IMR-90 (cell line): Measurements from ENCODE around the gene RGS17. TPM values are rescaled to one million over a fixed set of nuclear protein-coding genes. Genes with fewer than 3 reads are reported as not detected.
A peak's percentile ranks its signal among the peaks of the same experiment; 100 is the strongest.

Experiments used
- ATAC-seq: fragments of 200-7000 bp; cut with Tn5 transposase; 2 replicates; pipeline ENCODE4 v1.9.1; 2020; ENCODE audit warnings: low read depth, mild to moderate bottlenecking, moderate library complexity
- BruUV-seq: library from RNA; stranded (reverse); fragments of 400-500 nt; replicated peaks from 2 replicates; lab custom pipeline; 2021; lab: Mats Ljungman, UMichigan
- CTCF ChIA-PET: fragments of 300-600 bp; formaldehyde crosslinking; extraction: SDS; loops from one replicate; lab custom pipeline; 2021; ENCODE audit warnings: antibody characterized with exemption; lab: Yijun Ruan, JAX
- POLR2A ChIA-PET: fragments of 300-600 bp; sonication (Branson Sonifier 250); formaldehyde crosslinking; loops from one replicate; lab custom pipeline; 2022; ENCODE audit warnings: antibody characterized with exemption; ENCODE audit not compliant: unreplicated experiment; lab: Charles Lee
- DNase-seq: peaks from one replicate; pipeline ENCODE4 v3.0.0; 2013
- H2AFZ ChIP-seq: replicated peaks from 2 replicates; pipeline ENCODE3; 2013; ENCODE audit warnings: low read length, mild to moderate bottlenecking; ENCODE audit not compliant: poor library complexity
- H2AK5ac ChIP-seq: 2 replicates; pipeline ENCODE4 v1.6.1; 2013; ENCODE audit warnings: low read depth, low read length, inconsistent platforms
- H2AK9ac ChIP-seq: replicated peaks from 2 replicates; pipeline ENCODE3; 2013; ENCODE audit warnings: mild to moderate bottlenecking, low read depth, low read length, moderate library complexity; ENCODE audit not compliant: poor library complexity
- H2BK120ac ChIP-seq: 2 replicates; pipeline ENCODE4 v1.6.1; 2013; ENCODE audit warnings: low read depth, low read length, inconsistent platforms
- H2BK15ac ChIP-seq: 3 replicates; pipeline ENCODE4 v1.6.1; 2013; ENCODE audit warnings: low read depth, low read length, inconsistent platforms
- H2BK20ac ChIP-seq: 2 replicates; pipeline ENCODE4 v1.6.1; 2013; ENCODE audit warnings: low read depth, mild to moderate bottlenecking, inconsistent platforms, low read length, moderate library complexity
- H2BK5ac ChIP-seq: 2 replicates; pipeline ENCODE4 v1.6.1; 2013; ENCODE audit warnings: mild to moderate bottlenecking, low read depth, low read length, inconsistent platforms; ENCODE audit not compliant: poor library complexity, severe bottlenecking
- H3K14ac ChIP-seq: replicated peaks from 2 replicates; pipeline ENCODE4 v1.6.1; 2013; ENCODE audit warnings: low read depth, low read length, inconsistent platforms
- H3K18ac ChIP-seq: 2 replicates; pipeline ENCODE4 v1.6.1; 2013; ENCODE audit warnings: low read depth, low read length, control low read depth
- H3K23ac ChIP-seq: 2 replicates; pipeline ENCODE4 v1.6.1; 2013; ENCODE audit warnings: low read depth, low read length, inconsistent platforms
- H3K27ac ChIP-seq: 2 replicates; pipeline ENCODE4 v1.5.1; 2013; ENCODE audit warnings: mild to moderate bottlenecking, control low read depth, low read length; ENCODE audit not compliant: insufficient read depth
- H3K27me3 ChIP-seq: 2 replicates; pipeline ENCODE4 v1.6.1; 2013; ENCODE audit warnings: low read length; ENCODE audit not compliant: control insufficient read depth, insufficient read depth
- H3K36me3 ChIP-seq: 2 replicates; pipeline ENCODE4 v1.6.1; 2013; ENCODE audit warnings: low read length, mixed read lengths; ENCODE audit not compliant: control insufficient read depth, insufficient read depth
- H3K4ac ChIP-seq: 2 replicates; pipeline ENCODE4 v1.6.1; 2013; ENCODE audit warnings: low read depth, low read length, inconsistent platforms
- H3K4me1 ChIP-seq: 2 replicates; pipeline ENCODE4 v1.6.1; 2013; ENCODE audit warnings: low read length, mixed read lengths; ENCODE audit not compliant: control insufficient read depth, insufficient read depth
- H3K4me2 ChIP-seq: 2 replicates; pipeline ENCODE4 v1.6.1; 2013; ENCODE audit warnings: low read depth, mild to moderate bottlenecking, control low read depth, low read length, moderate library complexity
- H3K4me3 ChIP-seq: 2 replicates; pipeline ENCODE4 v1.5.1; 2013; ENCODE audit warnings: low read depth, mild to moderate bottlenecking, control low read depth, low read length, moderate library complexity; ENCODE audit not compliant: insufficient read depth
- H3K56ac ChIP-seq: 2 replicates; pipeline ENCODE4 v1.6.1; 2013; ENCODE audit warnings: low read length, inconsistent platforms; ENCODE audit not compliant: insufficient read depth; ENCODE audit errors: extremely low read depth
- H3K79me1 ChIP-seq, 2 experiments: 2 replicates each; pipeline ENCODE4 v1.6.1; 2013; ENCODE audit warnings: low read length in 2 of 2, inconsistent platforms in 1 of 2, low read depth in 1 of 2
- H3K9ac ChIP-seq: 2 replicates; pipeline ENCODE4 v1.6.1; 2013; ENCODE audit warnings: low read depth, low read length, control low read depth
- H3K9me1 ChIP-seq: 2 replicates; pipeline ENCODE4 v1.6.1; 2013; ENCODE audit warnings: low read length, inconsistent platforms; ENCODE audit not compliant: insufficient read depth
- H3K9me3 ChIP-seq: 2 replicates; pipeline ENCODE4 v1.6.1; 2013; ENCODE audit warnings: low read length; ENCODE audit not compliant: control insufficient read depth, insufficient read depth
- H4K20me1 ChIP-seq: 2 replicates; pipeline ENCODE4 v1.6.1; 2013; ENCODE audit warnings: low read length, inconsistent platforms; ENCODE audit not compliant: insufficient read depth
- H4K5ac ChIP-seq: 2 replicates; pipeline ENCODE4 v1.6.1; 2013; ENCODE audit warnings: mild to moderate bottlenecking, low read depth, low read length, control low read depth
- H4K8ac ChIP-seq, 2 experiments: 2 replicates each; pipeline ENCODE4 v1.6.1; 2013; ENCODE audit warnings: low read depth in 2 of 2, low read length in 2 of 2, control low read depth in 1 of 2, inconsistent platforms in 1 of 2
- H4K91ac ChIP-seq: 2 replicates; pipeline ENCODE4 v1.6.1; 2013; ENCODE audit warnings: low read depth, low read length, inconsistent platforms; ENCODE audit not compliant: insufficient read depth
- BHLHE40 ChIP-seq: fragments of 150-350 bp; IDR thresholded peaks from 2 replicates; pipeline ENCODE4 v1.6.1; 2016; ENCODE audit warnings: mild to moderate bottlenecking, low read depth, low read length
- CEBPB ChIP-seq: IDR thresholded peaks from 2 replicates; pipeline ENCODE4 v1.6.1; 2012; ENCODE audit warnings: low read depth, low read length, improper control_type of control experiment
- CHD1 ChIP-seq: IDR thresholded peaks from 2 replicates; pipeline ENCODE4 v1.6.1; 2012; ENCODE audit warnings: low read depth, low read length, improper control_type of control experiment
- ELK1 ChIP-seq: fragments of 150-350 bp; IDR thresholded peaks from 2 replicates; pipeline ENCODE4 v1.6.1; 2016; ENCODE audit warnings: low read depth, mild to moderate bottlenecking, low read length, moderate library complexity, borderline replicate concordance
- FOS ChIP-seq: fragments of 150-350 bp; IDR thresholded peaks from 2 replicates; pipeline ENCODE4 v1.6.1; 2016; ENCODE audit warnings: low read depth, low read length
- MAFK ChIP-seq: IDR thresholded peaks from 2 replicates; pipeline ENCODE4 v1.6.1; 2012; ENCODE audit warnings: low read depth, low read length, improper control_type of control experiment
- MAZ ChIP-seq: IDR thresholded peaks from 2 replicates; pipeline ENCODE4 v1.6.1; 2012; ENCODE audit warnings: low read depth, mild to moderate bottlenecking, low read length, improper control_type of control experiment, moderate library complexity, borderline replicate concordance
- MXI1 ChIP-seq: IDR thresholded peaks from 2 replicates; pipeline ENCODE4 v1.6.1; 2012; ENCODE audit warnings: low read depth, mild to moderate bottlenecking, low read length, moderate library complexity, borderline replicate concordance
- NFE2L2 ChIP-seq: fragments of 150-350 bp; IDR thresholded peaks from 2 replicates; pipeline ENCODE4 v1.6.1; 2016; ENCODE audit warnings: low read depth, mild to moderate bottlenecking, low read length
- POLR2A ChIP-seq: IDR thresholded peaks from 2 replicates; pipeline ENCODE4 v1.6.1; 2012; ENCODE audit warnings: mild to moderate bottlenecking, low read depth, low read length
- RAD21 ChIP-seq: IDR thresholded peaks from 2 replicates; pipeline ENCODE4 v1.6.1; 2012; ENCODE audit warnings: low read length, improper control_type of control experiment
- RCOR1 ChIP-seq: IDR thresholded peaks from 2 replicates; pipeline ENCODE4 v1.6.1; 2012; ENCODE audit warnings: mild to moderate bottlenecking, low read length, improper control_type of control experiment; ENCODE audit not compliant: insufficient replicate concordance
- RFX5 ChIP-seq: IDR thresholded peaks from 2 replicates; pipeline ENCODE4 v1.8.0; 2012; ENCODE audit warnings: low read depth, mild to moderate bottlenecking, low read length, moderate library complexity
- SMC3 ChIP-seq: fragments of 150-350 bp; IDR thresholded peaks from 2 replicates; pipeline ENCODE4 v1.6.1; 2016; ENCODE audit warnings: low read depth, mild to moderate bottlenecking, antibody characterized with exemption, low read length, moderate library complexity
- USF2 ChIP-seq: fragments of 150-350 bp; IDR thresholded peaks from 2 replicates; pipeline ENCODE4 v1.6.1; 2017; ENCODE audit warnings: mild to moderate bottlenecking, antibody characterized with exemption, low read length, low read depth
- WGBS, 2 experiments: methylation state at CpG; one replicate each; pipeline versions ENCODE4 v1.1.5 to v1.1.7; 2013; ENCODE audit warnings: missing lambda C conversion rate in 2 of 2; ENCODE audit not compliant: insufficient read length in 1 of 2; ENCODE audit errors: extremely low coverage in 2 of 2; 5-methylcytosine and 5-hydroxymethylcytosine counted together
- dilution Hi-C: fragments of 300-500 bp; cut with HindIII; formaldehyde crosslinking; loops from one replicate; pipeline ENCODE4 v1.14.3; 2018; ENCODE audit warnings: low sequenced_read_pairs; ENCODE audit not compliant: unreplicated experiment
- in situ Hi-C: fragments of 300-500 bp; cut with MboI; formaldehyde crosslinking; loops from 3 replicates; pipeline ENCODE4 v1.14.3; 2019; ENCODE audit warnings: low sequenced_read_pairs, inconsistent platforms, mixed read lengths
- intact Hi-C: fragments of 100-400 bp; cut with micrococcal nuclease; formaldehyde crosslinking; loops from 2 replicates; pipeline ENCODE4 v1.10.0; 2022
- polyA plus RNA-seq, 3 experiments: library from polyadenylated mRNA; depleted of rRNA; stranded (reverse); fragments of >200 nt; gene quantifications; 2 replicates each; pipeline ENCODE4 v1.2.3, GENCODE V29; 2012; ENCODE audit warnings: low replicate concordance in 1 of 3
- total RNA-seq: library from RNA; depleted of rRNA; stranded (reverse); fragments of >200 nt; gene quantifications from 2 replicates; pipeline ENCODE4 v1.2.3, GENCODE V29; 2012
- TF ChIP-seq, protein P1 (sequence below): conservative IDR thresholded peaks from 2 replicates; pipeline ENCODE4 v1.5.1; 2012; ENCODE audit warnings: mild to moderate bottlenecking, low read depth, low read length, improper control_type of control experiment

RGS17 gene
- total and polyA plus RNA-seq, 2 of the 4 experiments (the other 2 are of a cell fraction): 0.75 to 1.4 TPM

- Histone ChIP-seq H3K27me3 (no peaks in the 10 kb centered on the region), H3K9ac (peak overlapping the region; percentile 78), H3K79me1 (peaks cover 3 to 10% of the 10 kb centered on the region in 2 experiments; a peak in 1 of 4 replicates), H3K4me2 (peak overlapping the region; percentile 98), H2BK15ac (no peak overlapping the region), H3K4ac (peak overlapping the region; percentile 47; the same call in 1 of the 2 replicates), H2BK120ac (no peak overlapping the region), H3K18ac (no peak overlapping the region; the same call in 1 of the 2 replicates), H2AFZ (peak overlapping the region; percentile 90), H3K9me3 (no peaks in the 10 kb centered on the region), H4K91ac (peak overlapping the region; percentile 57; the same call in 1 of the 2 replicates), H3K9me1 (no peaks in the 10 kb centered on the region), H3K27ac (peak overlapping the region; percentile 76), H3K36me3 (no peaks in the 10 kb centered on the region), H3K56ac (peak overlapping the region; percentile 45), H3K14ac (peak overlapping the region; percentile 35), H4K8ac (peak overlapping the region; percentile 41 to 79), H3K23ac (peak overlapping the region; percentile 79), H2BK5ac (peak overlapping the region; percentile 62), H4K5ac (peak overlapping the region; percentile 21; the same call in 1 of the 2 replicates), H2AK5ac (0 out of 2 replicates have a peak overlapping the region, but pooled peaks have one; percentile 2), H3K4me3 (peak overlapping the region; percentile 79), H4K20me1 (peaks cover 19% of the 10 kb centered on the region; the same call in 1 of the 2 replicates), H2AK9ac (peak overlapping the region; percentile 6), H3K4me1 (peaks cover 3% of the 10 kb centered on the region; the same call in 1 of the 2 replicates), H2BK20ac (no peak overlapping the region)
- peak; percentile 3; the same call in 1 of the 2 replicates for ATAC-seq
- POLR2A ChIA-PET: no interaction called here
- CTCF ChIA-PET: no interaction called here
- BruUV-seq: no TSS peak
- in situ Hi-C loops: no loop called here
- TF ChIP-seq FOS (no peak), BHLHE40 (no peak), CEBPB (no peak), POLR2A (no peak), MXI1 (no peak), RFX5 (no peak), RAD21 (no peak), ELK1 (no peak), USF2 (no peak), CHD1 (no peak), NFE2L2 (no peak), SMC3 (no peak), RCOR1 (no peak), MAZ (no peak), MAFK (no peak)
- TF ChIP-seq, protein P1, sequence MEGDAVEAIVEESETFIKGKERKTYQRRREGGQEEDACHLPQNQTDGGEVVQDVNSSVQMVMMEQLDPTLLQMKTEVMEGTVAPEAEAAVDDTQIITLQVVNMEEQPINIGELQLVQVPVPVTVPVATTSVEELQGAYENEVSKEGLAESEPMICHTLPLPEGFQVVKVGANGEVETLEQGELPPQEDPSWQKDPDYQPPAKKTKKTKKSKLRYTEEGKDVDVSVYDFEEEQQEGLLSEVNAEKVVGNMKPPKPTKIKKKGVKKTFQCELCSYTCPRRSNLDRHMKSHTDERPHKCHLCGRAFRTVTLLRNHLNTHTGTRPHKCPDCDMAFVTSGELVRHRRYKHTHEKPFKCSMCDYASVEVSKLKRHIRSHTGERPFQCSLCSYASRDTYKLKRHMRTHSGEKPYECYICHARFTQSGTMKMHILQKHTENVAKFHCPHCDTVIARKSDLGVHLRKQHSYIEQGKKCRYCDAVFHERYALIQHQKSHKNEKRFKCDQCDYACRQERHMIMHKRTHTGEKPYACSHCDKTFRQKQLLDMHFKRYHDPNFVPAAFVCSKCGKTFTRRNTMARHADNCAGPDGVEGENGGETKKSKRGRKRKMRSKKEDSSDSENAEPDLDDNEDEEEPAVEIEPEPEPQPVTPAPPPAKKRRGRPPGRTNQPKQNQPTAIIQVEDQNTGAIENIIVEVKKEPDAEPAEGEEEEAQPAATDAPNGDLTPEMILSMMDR: no peak
- intact Hi-C loops: no loop called here
- WGBS, 2 experiments: no CpG with 5 or more reads among the region's 6 CpGs
- peak; percentile 20 for DNase-seq
- dilution Hi-C loops: no loop called here
Observed at GRCh38 chr6:153003366-153003690, 127.8 kb downstream of the RGS17 start.
